Liver (tissue), 9 donors: ENCODE results near the gene C19orf12. TPM values are rescaled to one million over a fixed set of nuclear protein-coding genes. Genes with fewer than 3 reads are reported as not detected.

Source experiments
- DNase-seq: peaks from one replicate; pipeline ENCODE4 v3.0.0-alpha.2; 2017; ENCODE audit warnings: low spot score
- H3K27ac ChIP-seq, 2 donors: one replicate each; pipeline ENCODE4 v1.7.0; 2013; ENCODE audit warnings: inconsistent platforms in 2 of 2, low read length in 2 of 2, control low read depth in 1 of 2, low read depth in 1 of 2, mild to moderate bottlenecking in 1 of 2
- H3K27me3 ChIP-seq, 4 donors: one replicate each; pipeline versions ENCODE4 v1.6.1 to v1.7.0; 2013; ENCODE audit warnings: low read length in 3 of 4, inconsistent platforms in 1 of 4, mild to moderate bottlenecking in 1 of 4, moderate library complexity in 1 of 4; ENCODE audit not compliant: control insufficient read depth in 4 of 4, insufficient read depth in 4 of 4
- H3K36me3 ChIP-seq, 4 donors: one replicate each; pipeline versions ENCODE4 v1.6.1 to v1.7.0; 2013; ENCODE audit warnings: low read length in 3 of 4, mild to moderate bottlenecking in 3 of 4, low read depth in 1 of 4, moderate library complexity in 1 of 4; ENCODE audit not compliant: control insufficient read depth in 4 of 4, insufficient read depth in 3 of 4
- H3K4me1 ChIP-seq, 4 donors: one replicate each; pipeline versions ENCODE4 v1.6.1 to v1.7.0; 2013; ENCODE audit warnings: low read length in 3 of 4, mild to moderate bottlenecking in 3 of 4, moderate library complexity in 1 of 4; ENCODE audit not compliant: control insufficient read depth in 4 of 4, insufficient read depth in 4 of 4
- H3K4me3 ChIP-seq, 3 donors: one replicate each; pipeline versions ENCODE4 v1.6.1 to v1.7.0; 2013; ENCODE audit warnings: low read length in 3 of 3, control low read depth in 1 of 3, low read depth in 1 of 3, mild to moderate bottlenecking in 1 of 3
- H3K9ac ChIP-seq, 2 donors: one replicate each; pipeline ENCODE4 v1.7.0; 2013; ENCODE audit warnings: low read length in 2 of 2, mild to moderate bottlenecking in 2 of 2, moderate library complexity in 2 of 2, control low read depth in 1 of 2, low read depth in 1 of 2
- H3K9me3 ChIP-seq, 4 donors: one replicate each; pipeline versions ENCODE4 v1.6.1 to v1.7.0; 2013; ENCODE audit warnings: low read length in 3 of 4; ENCODE audit not compliant: control insufficient read depth in 4 of 4
- CTCF ChIP-seq: fragments of 150-350 bp; IDR thresholded peaks from 2 replicates; pipeline ENCODE4 v1.5.1; 2017; ENCODE audit warnings: improper control_type of control experiment, low read depth, low read length; ENCODE audit not compliant: missing input control
- EGR1 ChIP-seq, 2 donors: IDR thresholded peaks; 2 replicates each; pipeline ENCODE4 v1.6.1; 2016 to 2018; ENCODE audit warnings: antibody characterized with exemption in 2 of 2, low read depth in 2 of 2
- FOXA1 ChIP-seq: IDR thresholded peaks from 2 replicates; pipeline ENCODE4 v1.6.1; 2016; ENCODE audit warnings: antibody characterized with exemption
- FOXA2 ChIP-seq: IDR thresholded peaks from 2 replicates; pipeline ENCODE4 v1.6.1; 2016; ENCODE audit warnings: antibody characterized with exemption
- GABPA ChIP-seq, 2 donors: IDR thresholded peaks in 1 of 2; conservative IDR thresholded peaks in 1 of 2; 2 replicates each; pipeline ENCODE4 v1.6.1; 2016; ENCODE audit warnings: antibody characterized with exemption in 2 of 2, mild to moderate bottlenecking in 1 of 2, moderate library complexity in 1 of 2
- HNF4A ChIP-seq, 2 donors: conservative IDR thresholded peaks; 2 replicates each; pipeline ENCODE4 v1.6.1; 2016; ENCODE audit warnings: antibody characterized with exemption in 2 of 2, mild to moderate bottlenecking in 2 of 2
- HNF4G ChIP-seq: IDR thresholded peaks from 2 replicates; pipeline ENCODE4 v1.6.1; 2016; ENCODE audit warnings: antibody characterized with exemption
- JUND ChIP-seq, 2 donors: IDR thresholded peaks; 2 replicates each; pipeline ENCODE4 v1.6.1; 2016; ENCODE audit warnings: antibody characterized with exemption in 2 of 2
- NR2F2 ChIP-seq: IDR thresholded peaks from 2 replicates; pipeline ENCODE4 v1.6.1; 2016; ENCODE audit warnings: antibody characterized with exemption
- RAD21 ChIP-seq, 2 donors: IDR thresholded peaks; 2 replicates each; pipeline ENCODE4 v1.6.1; 2016; ENCODE audit warnings: antibody characterized with exemption in 2 of 2, mild to moderate bottlenecking in 2 of 2
- REST ChIP-seq: IDR thresholded peaks from 2 replicates; pipeline ENCODE4 v1.6.1; 2016; ENCODE audit warnings: antibody characterized with exemption, mild to moderate bottlenecking
- RXRA ChIP-seq, 2 donors: IDR thresholded peaks; 2 replicates each; pipeline ENCODE4 v1.6.1; 2017 to 2018; ENCODE audit warnings: antibody characterized with exemption in 2 of 2, mild to moderate bottlenecking in 1 of 2
- SP1 ChIP-seq: IDR thresholded peaks from 2 replicates; pipeline ENCODE4 v1.6.1; 2018; ENCODE audit warnings: antibody characterized with exemption, mild to moderate bottlenecking
- TAF1 ChIP-seq: conservative IDR thresholded peaks from 2 replicates; pipeline ENCODE4 v1.6.1; 2016; ENCODE audit warnings: antibody characterized with exemption, mild to moderate bottlenecking
- YY1 ChIP-seq: IDR thresholded peaks from 2 replicates; pipeline ENCODE4 v1.6.1; 2016; ENCODE audit warnings: antibody characterized with exemption, mild to moderate bottlenecking
- ZBTB33 ChIP-seq: IDR thresholded peaks from 2 replicates; pipeline ENCODE4 v1.6.1; 2016; ENCODE audit warnings: antibody characterized with exemption
- WGBS: extraction: QIAGEN DNeasy Blood & Tissue Kit; methylation state at CpG from one replicate; pipeline ENCODE4 v1.1.7; 2013; 5-methylcytosine and 5-hydroxymethylcytosine counted together
- polyA plus RNA-seq, 2 donors: library from polyadenylated mRNA; stranded (reverse) in 1 of 2; unstranded in 1 of 2; fragments of 200-250 nt in 1 of 2; fragments of >200 nt in 1 of 2; fragmentation: Nextera tagmentation in 1 of 2; extraction: Ambion mirVana in 1 of 2; gene quantifications; one replicate each; pipeline versions ENCODE4 v1.2.1 to v1.2.3, GENCODE V29; 2013 to 2015
- total RNA-seq, 2 donors: library from RNA; depleted of rRNA; stranded (reverse); fragments of >200 nt; gene quantifications; one replicate each; pipeline ENCODE4 v1.2.3, GENCODE V29; 2014
- TF ChIP-seq, protein P1 (sequence below): IDR thresholded peaks from 2 replicates; pipeline ENCODE4 v1.6.1; 2016; ENCODE audit warnings: antibody characterized with exemption
- TF ChIP-seq, protein P2 (sequence below): IDR thresholded peaks from 2 replicates; pipeline ENCODE4 v1.6.1; 2016; ENCODE audit warnings: antibody characterized with exemption
- donor health status: healthy.
- donor health status: healthy.
- donor health status: healthy.
- donor health status: healthy.
- donor health status: healthy.

C19orf12 gene
- total and polyA plus RNA-seq, 4 donors = 21.2 to 82.8 (median 40.1) TPM

DNA sequence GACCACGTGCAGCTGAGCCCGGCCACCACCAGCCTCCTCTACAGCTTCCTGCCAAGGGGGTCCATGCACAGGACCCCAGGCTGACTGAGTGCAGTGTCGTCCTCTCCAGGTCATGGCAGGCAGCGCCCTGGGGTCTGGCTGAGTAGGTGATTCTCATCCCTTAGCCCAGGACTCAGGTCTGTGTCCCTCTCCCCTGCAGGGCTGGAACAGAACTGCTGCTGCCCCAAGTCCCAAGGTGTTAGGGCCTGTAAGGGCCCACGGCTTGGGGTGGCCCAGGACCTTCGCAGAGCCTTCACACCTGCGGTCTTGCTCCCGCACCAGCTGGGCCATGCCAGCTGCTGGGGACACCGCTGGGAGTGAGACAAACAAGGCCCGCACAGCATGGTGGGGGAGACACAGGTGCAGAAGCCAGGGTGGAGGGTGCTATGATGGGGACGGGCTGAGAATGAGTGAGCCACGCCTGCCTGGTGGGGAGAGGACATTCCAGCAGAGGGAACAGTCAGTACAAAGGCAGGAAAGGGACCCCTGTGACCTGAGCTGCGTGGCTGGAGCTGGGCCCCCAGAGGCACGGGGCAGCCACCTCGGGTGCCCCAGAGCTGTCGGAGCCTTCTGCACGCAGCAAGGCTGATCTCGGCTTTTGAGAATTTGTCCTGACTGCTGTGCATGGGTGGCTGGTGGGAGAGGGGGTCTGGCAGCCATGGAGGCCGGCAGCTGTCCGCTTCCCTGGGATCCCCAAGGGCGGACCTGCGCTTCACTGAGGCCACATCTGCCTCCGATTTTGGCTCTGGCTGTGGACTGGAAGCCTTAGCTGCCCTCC lies 37.9 kb downstream of the C19orf12 start:
- no peak for DNase-seq
- Histone ChIP-seq H3K9me3 (no peaks in the 10 kb centered on the region), H3K27ac (peak overlapping the region; percentile 60 to 81), H3K4me3 (no peak overlapping the region), H3K9ac (peak overlapping the region in 1 of 2 donors; percentile 20), H3K4me1 (peaks cover 38 to 71% (median 60%) of the 10 kb centered on the region in 4 donors), H3K36me3 (peaks cover 2 to 14% (median 10%) of the 10 kb centered on the region in 4 donors), H3K27me3 (no peaks in the 10 kb centered on the region)
- TF ChIP-seq ZBTB33 = no peak
- no peak for TF ChIP-seq SP1
- no peak for TF ChIP-seq HNF4A (conservative IDR thresholded peaks at IDR 0.05)
- TF ChIP-seq NR2F2 = no peak
- no peak for TF ChIP-seq TAF1
- TF ChIP-seq FOXA1 = no peak
- TF ChIP-seq RAD21 (IDR thresholded peaks at IDR 0.05) = no peak
- TF ChIP-seq JUND (IDR thresholded peaks at IDR 0.05) = no peak
- TF ChIP-seq GABPA (IDR thresholded peaks at IDR 0.05 in 1 of 2, conservative IDR thresholded peaks at IDR 0.05 in 1 of 2) = no peak
- no peak for TF ChIP-seq CTCF
- TF ChIP-seq EGR1 (IDR thresholded peaks at IDR 0.05; ENCODE audit: low read depth in 2 of 2) = no peak
- no peak for TF ChIP-seq FOXA2
- no peak for TF ChIP-seq REST
- TF ChIP-seq, protein P1, sequence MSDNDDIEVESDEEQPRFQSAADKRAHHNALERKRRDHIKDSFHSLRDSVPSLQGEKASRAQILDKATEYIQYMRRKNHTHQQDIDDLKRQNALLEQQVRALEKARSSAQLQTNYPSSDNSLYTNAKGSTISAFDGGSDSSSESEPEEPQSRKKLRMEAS = no peak
- TF ChIP-seq RXRA (IDR thresholded peaks at IDR 0.05) = no peak
- no peak for TF ChIP-seq HNF4G
- TF ChIP-seq, protein P2, sequence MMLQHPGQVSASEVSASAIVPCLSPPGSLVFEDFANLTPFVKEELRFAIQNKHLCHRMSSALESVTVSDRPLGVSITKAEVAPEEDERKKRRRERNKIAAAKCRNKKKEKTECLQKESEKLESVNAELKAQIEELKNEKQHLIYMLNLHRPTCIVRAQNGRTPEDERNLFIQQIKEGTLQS = no peak
- no peak for TF ChIP-seq YY1
- WGBS = 75% methylated on average over 23 of the region's 23 CpGs
